Measurements from ENCODE around the gene SORCS3. TPM values are rescaled to one million over a fixed set of nuclear protein-coding genes. Genes with fewer than 3 reads are reported as not detected.

SORCS3 gene
- total RNA-seq, 6 experiments from 2014 or later, result not detected

- WGBS (ENCODE audit: insufficient coverage, low coverage, low lambda C conversion rate, missing lambda C conversion rate), result 38% methylated on average over 1 of the region's 2 CpGs
- intact Hi-C loops (cut with DNase I), result no loop called here
Measured at GRCh38 chr10:104791471-104791870, 150.4 kb downstream of the SORCS3 start.

GRCh38 chr10:104795411-104795810, 154.3 kb downstream of the SORCS3 start:
- TF ChIP-seq CTCF (IDR thresholded peaks at IDR 0.05) (no peak), POLR2A (IDR thresholded peaks at IDR 0.05) (no peak)
- intact Hi-C loops (cut with DNase I), result no loop called here
- H3K27me3 ChIP-seq, result no peaks in the 10 kb centered on the region

More at GRCh38 chr10:104791471-104791870, 150.4 kb downstream of the SORCS3 start:
- ATAC-seq (no peak), DNase-seq (no peak)
- Histone ChIP-seq H3K9me3 (no peaks in the 10 kb centered on the region), H3K4me1 (no peaks in the 10 kb centered on the region), H3K27me3 (no peaks in the 10 kb centered on the region), H3K27ac (no peak overlapping the region), H3K4me3 (no peak overlapping the region), H3K36me3 (no peaks in the 10 kb centered on the region)
- no peak for TF ChIP-seq CTCF (IDR thresholded peaks at IDR 0.05)
- no peak for TF ChIP-seq POLR2A (IDR thresholded peaks at IDR 0.05)

DNA sequence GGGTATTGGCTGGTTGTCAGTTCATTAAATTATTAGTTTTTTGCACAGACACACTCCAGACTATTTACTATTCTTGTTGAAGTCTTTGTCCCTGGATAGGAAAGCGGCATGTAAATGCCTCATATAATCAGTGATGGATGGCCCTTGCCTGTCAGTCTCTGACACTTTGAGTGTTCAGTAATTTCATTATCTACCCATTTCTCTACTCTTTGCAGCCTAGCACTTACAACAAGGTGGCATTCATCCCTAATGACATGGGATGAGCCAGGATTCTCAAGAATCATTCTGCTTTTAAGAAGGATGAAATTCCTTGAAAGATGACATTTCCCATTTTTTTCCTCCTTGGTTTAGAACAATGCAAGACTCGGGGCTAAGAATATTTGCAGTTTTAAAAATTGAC, 155.7 kb downstream of the SORCS3 start:
- Histone ChIP-seq H3K36me3 (no peaks in the 10 kb centered on the region), H3K4me3 (no peak overlapping the region), H3K27ac (no peak overlapping the region), H3K27me3 (no peaks in the 10 kb centered on the region), H3K9me3 (no peaks in the 10 kb centered on the region), H3K4me1 (no peaks in the 10 kb centered on the region)
- no peak for ATAC-seq
- TF ChIP-seq CTCF (IDR thresholded peaks at IDR 0.05) (no peak), POLR2A (IDR thresholded peaks at IDR 0.05) (no peak)
- intact Hi-C loops (cut with DNase I), result no loop called here
- WGBS (ENCODE audit: insufficient coverage, low coverage, low lambda C conversion rate, missing lambda C conversion rate), result 36% methylated on average over 2 of the region's 2 CpGs
- DNase-seq, result no peak

More at GRCh38 chr10:104795411-104795810, 154.3 kb downstream of the SORCS3 start:
- Histone ChIP-seq H3K4me3 (no peak overlapping the region), H3K36me3 (no peaks in the 10 kb centered on the region), H3K27ac (no peak overlapping the region), H3K4me1 (no peaks in the 10 kb centered on the region), H3K9me3 (no peaks in the 10 kb centered on the region)
- DNase-seq (no peak), ATAC-seq (no peak)
- WGBS (ENCODE audit: insufficient coverage, low coverage, low lambda C conversion rate, missing lambda C conversion rate), result 71% methylated on average over 3 of the region's 3 CpGs

DNA sequence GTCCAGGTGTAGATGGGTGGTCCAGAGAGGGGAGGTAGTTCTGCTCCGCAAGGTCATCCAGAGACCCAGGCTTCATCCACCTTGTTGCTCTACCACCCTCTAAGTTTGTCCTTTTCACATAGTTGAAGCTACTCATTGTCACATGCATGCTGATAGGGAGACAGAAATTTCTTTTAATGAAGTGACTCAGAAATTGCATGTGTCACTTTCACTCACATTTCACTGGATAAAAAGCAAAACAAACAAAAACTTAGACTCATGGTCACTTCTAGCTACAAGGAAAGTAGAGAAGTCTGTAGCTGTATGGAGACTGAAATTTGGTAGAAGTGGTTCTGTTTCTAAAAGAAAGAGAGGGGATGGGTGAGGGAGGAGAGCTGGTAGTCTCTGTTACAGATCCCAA, 161.9 kb downstream of the SORCS3 start:
- WGBS (ENCODE audit: insufficient coverage, low coverage, low lambda C conversion rate, missing lambda C conversion rate), result 47% methylated on average over 1 of the region's 1 CpG

More for the DNA sequence above, 161.9 kb downstream of the SORCS3 start:
- H3K27me3 ChIP-seq, result no peaks in the 10 kb centered on the region
- no peak for DNase-seq
- no peak for ATAC-seq
- no peaks in the 10 kb centered on the region for H3K4me1 ChIP-seq
- no peaks in the 10 kb centered on the region for H3K9me3 ChIP-seq
- no peak overlapping the region for H3K27ac ChIP-seq
- no peak overlapping the region for H3K4me3 ChIP-seq
- no peaks in the 10 kb centered on the region for H3K36me3 ChIP-seq
- intact Hi-C loops (cut with DNase I), result no loop called here
- TF ChIP-seq POLR2A (IDR thresholded peaks at IDR 0.05) (no peak), CTCF (IDR thresholded peaks at IDR 0.05) (no peak)

Measured in right lobe of liver (tissue), 6 donors.